Psoas muscle (tissue), 8 donors: ENCODE measurements around the gene JADE3. TPM values are rescaled to one million over a fixed set of nuclear protein-coding genes. Genes with fewer than 3 reads are reported as not detected.
A peak's percentile ranks its signal among the peaks of the same experiment; 100 is the strongest.
"Not testable (repeated sequence)": the region's sequence is repeated elsewhere in the genome, so short reads cannot be mapped to it uniquely, and the experiment has no call there.

Source experiments
- ATAC-seq, 4 donors: fragments of 200-7000 bp; cut with Tn5 transposase; one replicate each; pipeline ENCODE4 v1.9.1; 2020; ENCODE audit warnings: moderate library complexity in 3 of 4, mild to moderate bottlenecking in 2 of 4
- DNase-seq, 2 donors: peaks; one replicate each; pipeline ENCODE4 v3.0.0-alpha.2; 2020
- H3K27ac ChIP-seq: fragments of 200-600 bp; one replicate; pipeline ENCODE4 v1.8.0; 2022
- H3K27me3 ChIP-seq, 3 donors: fragments of 200-600 bp in 1 of 3; one replicate each; pipeline versions ENCODE4 v1.6.1 to v1.8.0; 2013 to 2022; ENCODE audit warnings: low read length in 2 of 3, mild to moderate bottlenecking in 2 of 3, moderate library complexity in 1 of 3; ENCODE audit not compliant: insufficient read depth in 3 of 3
- H3K36me3 ChIP-seq, 2 donors: fragments of 200-600 bp in 1 of 2; one replicate each; pipeline versions ENCODE4 v1.6.1 to v1.8.0; 2013 to 2022; ENCODE audit warnings: low read depth in 1 of 2, mild to moderate bottlenecking in 1 of 2, moderate library complexity in 1 of 2; ENCODE audit not compliant: insufficient read depth in 1 of 2
- H3K4me1 ChIP-seq: fragments of 200-600 bp; one replicate; pipeline ENCODE4 v1.8.0; 2022
- H3K4me3 ChIP-seq: fragments of 200-600 bp; one replicate; pipeline ENCODE4 v1.8.0; 2022; ENCODE audit warnings: mild to moderate bottlenecking
- H3K9me3 ChIP-seq: fragments of 200-600 bp; one replicate; pipeline ENCODE4 v1.8.0; 2022
- CTCF ChIP-seq: fragments of 200-600 bp; IDR thresholded peaks from one replicate; pipeline ENCODE4 v1.8.0; 2022; ENCODE audit warnings: antibody characterized with exemption
- WGBS, 3 donors: extraction: QIAGEN DNeasy Blood & Tissue Kit; methylation state at CpG; one replicate each; pipeline versions ENCODE4 v1.1.6 to v1.1.7; 2013; 5-methylcytosine and 5-hydroxymethylcytosine counted together
- intact Hi-C, 2 donors: fragments of 100-400 bp; cut with DNase I; formaldehyde crosslinking; loops; one replicate each; pipeline versions ENCODE4 v1.11.0 to v1.14.2; 2022
- polyA plus RNA-seq, 3 donors: library from polyadenylated mRNA; stranded (reverse); fragments of 200-250 nt; gene quantifications; one replicate each; pipeline ENCODE4 v1.2.3, GENCODE V29; 2013
- total RNA-seq, 4 donors: library from RNA; stranded (reverse); fragmentation: NEBNext Ultra II Directional in 2 of 4; extraction: Animal tissue kit (Norgen Biotek cat#: 25700) in 2 of 4; gene quantifications; one replicate each; pipeline versions ENCODE4 v1.2.1 to v1.2.4, GENCODE V29; 2021 to 2023
- donor health status: healthy with polysubstance abuse.
- donor health status: DM: no; HTN: no; CAD: no; lungs with moderate emphysema.
- donor health status: Bipolar disorder and iron deficiency.
- donor health status: healthy.
- donor health status: DM: yes; HTN: yes; CAD: no.
- donor health status: DM: no; HTN: no; CAD: no.
- donor health status: DM: no; HTN: no; CAD: no.
- donor health status: DM: yes; HTN: yes; CAD: no.

JADE3 gene
- total and polyA plus RNA-seq, 7 donors: 1.2 to 2.8 (median 1.8) TPM

- Histone ChIP-seq H3K36me3 (no peaks in the 10 kb centered on the region), H3K4me1 (no peaks in the 10 kb centered on the region), H3K4me3 (no peak overlapping the region), H3K27me3 (peaks cover 0 to 5% (median 0%) of the 10 kb centered on the region in 3 donors), H3K27ac (no peak overlapping the region), H3K9me3 (no peaks in the 10 kb centered on the region)
- DNase-seq (no peak), ATAC-seq (no peak)
- no peak for TF ChIP-seq CTCF
- WGBS, 3 donors: 73 to 92% (median 88%) methylated on average over 1 of the region's 1 CpG
- intact Hi-C loops: no loop called here
Observed at GRCh38 chrX:46965125-46965758, 53.0 kb downstream of the JADE3 start.

- intact Hi-C loops: no loop called here
- H3K4me1 ChIP-seq: no peaks in the 10 kb centered on the region
- no peaks in the 10 kb centered on the region for H3K9me3 ChIP-seq
- WGBS, 3 donors: 64 to 77% (median 76%) methylated on average over 4 of the region's 4 CpGs
- peaks cover 0 to 5% (median 0%) of the 10 kb centered on the region in 3 donors for H3K27me3 ChIP-seq
- H3K36me3 ChIP-seq: no peaks in the 10 kb centered on the region
- H3K27ac ChIP-seq: no peak overlapping the region
- ATAC-seq (no peak), DNase-seq (no peak)
- no peak overlapping the region for H3K4me3 ChIP-seq
- TF ChIP-seq CTCF: no peak
Observed at GRCh38 chrX:46967547-46967946, 55.3 kb downstream of the JADE3 start.

GRCh38 chrX:46977046-46977445 lies 64.8 kb downstream of the JADE3 start:
- ATAC-seq, DNase-seq, H3K36me3 ChIP-seq, H3K27ac ChIP-seq, H3K27me3 ChIP-seq, H3K4me3 ChIP-seq, H3K4me1 ChIP-seq, H3K9me3 ChIP-seq: not testable (repeated sequence)
- intact Hi-C loops: loop anchor here in 1 of 2 donors (5.0 kb wide), 1 partner anchor 75 kb away; no protein-coding TSS in a partner anchor
- 83 to 92% (median 91%) methylated on average over 4 of the region's 4 CpGs for WGBS, 3 donors

- ATAC-seq (peak in 1 of 4 donors; percentile 40), DNase-seq (peak; percentile 65 to 72)
- H3K4me3 ChIP-seq: no peak overlapping the region
- H3K27ac ChIP-seq: no peak overlapping the region
- no peaks in the 10 kb centered on the region for H3K4me1 ChIP-seq
- H3K27me3 ChIP-seq: no peaks in the 10 kb centered on the region
- intact Hi-C loops: loop anchor here in 1 of 2 donors (5.0 kb wide), 1 partner anchor 76 kb away; no protein-coding TSS in a partner anchor
- TF ChIP-seq CTCF: peak; percentile 57
- no peaks in the 10 kb centered on the region for H3K36me3 ChIP-seq
- 66 to 85% (median 81%) methylated on average over 8 of the region's 8 CpGs for WGBS, 3 donors
- H3K9me3 ChIP-seq: no peaks in the 10 kb centered on the region
Observed at GRCh38 chrX:46978341-46979291, 66.4 kb downstream of the JADE3 start.

GRCh38 chrX:46984705-46985104 lies 72.5 kb downstream of the JADE3 start:
- Histone ChIP-seq H3K4me1 (no peaks in the 10 kb centered on the region), H3K27ac (no peak overlapping the region), H3K4me3 (no peak overlapping the region), H3K27me3 (no peaks in the 10 kb centered on the region), H3K9me3 (no peaks in the 10 kb centered on the region), H3K36me3 (no peaks in the 10 kb centered on the region)
- no peak for TF ChIP-seq CTCF
- intact Hi-C loops: no loop called here
- 43 to 56% (median 52%) methylated on average over 3 of the region's 3 CpGs for WGBS, 3 donors
- ATAC-seq (no peak), DNase-seq (no peak)
